ENCODE results near the gene GPR156. TPM values are rescaled to one million over a fixed set of nuclear protein-coding genes. Genes with fewer than 3 reads are reported as not detected.

The GPR156 gene
- total and polyA plus RNA-seq, 10 of the 15 experiments (the other 5 are each of a cell fraction or from before 2014, with no cell fraction given): 0.08 to 0.15 (median 0.11) TPM; not detected in 6

GRCh38 chr3:120125992-120126391, 159.0 kb downstream of the GPR156 start:
- ChIA-PET SMC1A (ENCODE audit: uncharacterized antibody, unreplicated experiment) (interaction anchor here (0.7 to 1.4 kb wide), 4 partner anchors 9 to 295 kb away, joined by 3 to 9 read pairs (median 4); no protein-coding TSS in a partner anchor), CTCF (interaction anchor here (0.7 to 1.9 kb wide), 5 partner anchors 9 to 234 kb away, joined by 3 to 7 read pairs (median 5); no protein-coding TSS in a partner anchor), POLR2A (interaction anchor here (0.5 kb wide), 1 partner anchor 451 kb away, joined by 5 read pairs; no protein-coding TSS in a partner anchor), RAD21 (ENCODE audit: unreplicated experiment) (interaction anchor here (1.1 kb wide), 1 partner anchor 22 kb away, joined by 4 read pairs; no protein-coding TSS in a partner anchor)
- no peaks in the 10 kb centered on the region for H3K4me1 ChIP-seq (ENCODE audit: control insufficient read depth, insufficient read depth, low read length)
- no peak for FAIRE-seq
- H3K27ac ChIP-seq (ENCODE audit: control insufficient read depth, insufficient read depth): no peak overlapping the region
- H2AFZ ChIP-seq (ENCODE audit: control insufficient read depth, low read depth, low read length): no peak overlapping the region
- H3K9me3 ChIP-seq (replicated peaks; ENCODE audit: control insufficient read depth, insufficient read depth, low read length): no peaks in the 10 kb centered on the region
- H3K4me2 ChIP-seq (ENCODE audit: control insufficient read depth, insufficient read depth): no peak overlapping the region
- no peaks in the 10 kb centered on the region for H3K36me3 ChIP-seq (ENCODE audit: control insufficient read depth in 2 of 2, insufficient read depth in 2 of 2, low read length in 1 of 2)
- BruUV-seq (replicated peaks): no TSS peak
- no peak for DNase-seq (ENCODE audit: low read depth, low spot score)
- no peaks in the 10 kb centered on the region for H4K20me1 ChIP-seq (ENCODE audit: control insufficient read depth, insufficient read depth)
- TF ChIP-seq BACH1 (IDR thresholded peaks at IDR 0.05; ENCODE audit: borderline replicate concordance) (no peak), NBN (IDR thresholded peaks at IDR 0.05) (no peak), PKNOX1 (IDR thresholded peaks at IDR 0.05) (no peak), FOXK2 (IDR thresholded peaks at IDR 0.05) (no peak), SIX5 (IDR thresholded peaks at IDR 0.05; ENCODE audit: low read depth, low read length, severe bottlenecking) (no peak), SIN3A (IDR thresholded peaks at IDR 0.05; ENCODE audit: low read depth, low read length) (no peak), TARDBP (IDR thresholded peaks at IDR 0.05; ENCODE audit: borderline replicate concordance) (no peak), NR2F1 (conservative IDR thresholded peaks at IDR 0.05) (no peak), E2F4 (IDR thresholded peaks at IDR 0.05; ENCODE audit: low read depth, low read length) (no peak), ZNF622 (IDR thresholded peaks at IDR 0.05) (no peak), POLR2AphosphoS2 (IDR thresholded peaks at IDR 0.05; ENCODE audit: low read depth, low read length) (no peak), TCF3 (IDR thresholded peaks at IDR 0.05; ENCODE audit: borderline replicate concordance, insufficient read depth, low read depth, low read length) (no peak), JUND (IDR thresholded peaks at IDR 0.05; ENCODE audit: low read depth, low read length) (no peak), PAX8 (IDR thresholded peaks at IDR 0.05) (no peak), MAX (IDR thresholded peaks at IDR 0.05; ENCODE audit: low read depth, low read length) (no peak)
- H3K79me2 ChIP-seq (ENCODE audit: control insufficient read depth, insufficient read depth, low read length): no peaks in the 10 kb centered on the region
- ATAC-seq: no peak
- intact Hi-C loops (cut with micrococcal nuclease; ENCODE audit: unreplicated experiment) (no loop called here), in situ Hi-C loops (cut with MboI) (no loop called here)
- H3K4me3 ChIP-seq: no peak overlapping the region
- H3K9ac ChIP-seq (ENCODE audit: control insufficient read depth, insufficient read depth, low read length): no peak overlapping the region
- H3K27me3 ChIP-seq (replicated peaks in 1 of 2; ENCODE audit: control insufficient read depth in 2 of 2, insufficient read depth in 2 of 2, low read length in 1 of 2): no peaks in the 10 kb centered on the region

Data from GM12878 (cell line).